ENCODE data around the gene FBXO38.
A peak's percentile ranks its signal among the peaks of the same experiment; 100 is the strongest.

FBXO38 gene

DNA sequence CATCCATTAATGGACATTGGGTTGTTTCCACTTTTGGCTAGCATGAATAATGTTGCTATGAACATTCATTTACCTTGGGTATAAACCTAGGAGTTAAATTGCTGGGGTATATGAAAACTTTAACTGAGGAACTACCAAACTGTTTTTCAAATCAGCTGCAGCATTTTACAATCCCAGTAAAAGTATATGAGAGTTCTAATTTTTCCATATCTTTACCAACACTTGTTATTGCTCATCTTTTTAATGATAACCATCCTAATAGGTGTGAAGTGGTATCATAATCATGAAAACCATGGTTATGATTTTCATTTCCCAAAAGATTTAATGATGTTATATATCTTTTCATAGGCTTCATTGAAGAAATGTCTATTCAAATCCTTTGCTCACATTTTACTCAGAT lies 15.5 kb upstream of the FBXO38 start:
- Histone ChIP-seq H3K4me3 (ENCODE audit: low read length) (no peak overlapping the region), H3K27me3 (ENCODE audit: insufficient read depth, low read length) (no peaks in the 10 kb centered on the region), H3K4me1 (ENCODE audit: insufficient read depth, low read length) (no peaks in the 10 kb centered on the region), H3K36me3 (ENCODE audit: insufficient read depth, low read length) (no peaks in the 10 kb centered on the region), H3K9ac (ENCODE audit: low read depth, low read length) (no peak overlapping the region), H3K9me3 (ENCODE audit: insufficient read depth, low read depth, low read length) (peaks cover 9% of the 10 kb centered on the region; the same call in 1 of the 2 replicates), H3K27ac (ENCODE audit: low read depth, low read length) (no peak overlapping the region)

DNA sequence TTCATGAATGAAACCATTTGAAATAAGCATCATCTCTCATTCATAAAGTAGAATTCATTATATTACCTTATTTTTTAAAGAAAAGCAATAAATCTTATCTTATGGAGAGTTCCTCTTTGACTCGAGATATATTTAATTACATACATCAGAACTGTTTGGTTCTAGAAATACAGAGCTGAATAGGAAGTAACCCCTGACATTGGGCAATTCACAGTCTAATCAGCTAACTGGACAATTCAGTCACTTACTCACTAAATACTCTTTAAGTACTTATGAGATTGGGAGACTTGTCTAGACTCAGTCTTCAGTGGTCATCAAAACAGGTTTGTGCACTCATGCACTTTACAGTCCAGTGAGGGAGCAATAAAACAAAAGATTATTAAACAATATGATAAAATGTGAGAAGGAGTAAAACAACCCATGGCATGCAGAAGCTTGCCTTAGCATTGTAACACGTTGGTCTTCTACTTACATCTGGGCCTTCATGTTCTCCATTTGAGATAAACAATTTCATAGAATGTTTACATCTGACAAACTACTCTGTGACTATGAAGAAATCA lies 11.5 kb upstream of the FBXO38 start:
- peaks cover 9% of the 10 kb centered on the region; the same call in 1 of the 2 replicates for H3K9me3 ChIP-seq (ENCODE audit: insufficient read depth, low read depth, low read length)
- no peaks in the 10 kb centered on the region for H3K36me3 ChIP-seq (ENCODE audit: insufficient read depth, low read length)
- H3K27ac ChIP-seq (ENCODE audit: low read depth, low read length), result no peak overlapping the region
- H3K9ac ChIP-seq (ENCODE audit: low read depth, low read length), result no peak overlapping the region
- WGBS, result 76% methylated on average over 1 of the region's 2 CpGs
- no peaks in the 10 kb centered on the region for H3K4me1 ChIP-seq (ENCODE audit: insufficient read depth, low read length)
- no peak overlapping the region for H3K4me3 ChIP-seq (ENCODE audit: low read length)
- no peaks in the 10 kb centered on the region for H3K27me3 ChIP-seq (ENCODE audit: insufficient read depth, low read length)

- no peak overlapping the region for H3K27ac ChIP-seq (ENCODE audit: low read depth, low read length)
- no peaks in the 10 kb centered on the region for H3K27me3 ChIP-seq (ENCODE audit: insufficient read depth, low read length)
- H3K9ac ChIP-seq (ENCODE audit: low read depth, low read length), result no peak overlapping the region
- H3K4me3 ChIP-seq (ENCODE audit: low read length), result no peak overlapping the region
- no peaks in the 10 kb centered on the region for H3K36me3 ChIP-seq (ENCODE audit: insufficient read depth, low read length)
- peaks cover 9% of the 10 kb centered on the region; the same call in 1 of the 2 replicates for H3K9me3 ChIP-seq (ENCODE audit: insufficient read depth, low read depth, low read length)
- H3K4me1 ChIP-seq (ENCODE audit: insufficient read depth, low read length), result no peaks in the 10 kb centered on the region
Observed at GRCh38 chr5:148372893-148373292, 10.9 kb upstream of the FBXO38 start.

DNA sequence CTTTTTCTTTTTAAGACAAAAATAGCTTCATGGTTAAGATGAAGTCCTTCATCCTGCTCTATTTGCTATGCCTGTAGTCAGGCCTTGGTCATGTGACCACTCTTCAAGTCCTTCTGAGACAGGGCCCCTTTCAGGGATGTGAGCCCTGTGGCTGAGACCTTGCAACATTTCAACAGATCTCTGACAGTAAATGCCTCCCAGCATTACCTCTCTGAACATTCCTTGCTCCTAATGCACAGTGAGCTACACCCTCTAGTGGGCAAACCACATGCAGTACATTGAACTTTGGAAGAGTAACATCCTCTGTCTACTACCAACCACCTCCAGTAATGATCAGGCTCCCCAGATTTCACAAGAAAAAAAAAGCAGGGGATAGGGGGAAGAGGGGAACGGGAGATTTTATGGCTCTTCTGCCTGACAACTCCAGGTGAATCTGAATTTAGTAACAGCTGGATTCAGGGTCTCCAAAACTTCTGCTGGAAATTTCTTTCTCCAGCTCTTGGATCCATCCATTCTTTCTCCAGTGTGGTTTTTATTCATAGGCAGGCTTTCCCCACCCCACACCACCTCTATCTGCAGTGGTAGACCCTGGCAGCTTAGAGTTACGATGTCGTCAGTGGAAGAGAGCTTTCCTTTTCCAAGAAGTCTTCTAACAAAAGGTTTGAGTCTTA lies 8.9 kb upstream of the FBXO38 start:
- no peaks in the 10 kb centered on the region for H3K36me3 ChIP-seq (ENCODE audit: insufficient read depth, low read length)
- H3K9me3 ChIP-seq (ENCODE audit: insufficient read depth, low read depth, low read length), result no peaks in the 10 kb centered on the region
- no peak overlapping the region for H3K9ac ChIP-seq (ENCODE audit: low read depth, low read length)
- H3K4me3 ChIP-seq (ENCODE audit: low read length), result no peak overlapping the region
- WGBS, result 36% methylated on average over 1 of the region's 3 CpGs
- no peaks in the 10 kb centered on the region for H3K4me1 ChIP-seq (ENCODE audit: insufficient read depth, low read length)
- no peaks in the 10 kb centered on the region for H3K27me3 ChIP-seq (ENCODE audit: insufficient read depth, low read length)
- no peak overlapping the region for H3K27ac ChIP-seq (ENCODE audit: low read depth, low read length)

DNA sequence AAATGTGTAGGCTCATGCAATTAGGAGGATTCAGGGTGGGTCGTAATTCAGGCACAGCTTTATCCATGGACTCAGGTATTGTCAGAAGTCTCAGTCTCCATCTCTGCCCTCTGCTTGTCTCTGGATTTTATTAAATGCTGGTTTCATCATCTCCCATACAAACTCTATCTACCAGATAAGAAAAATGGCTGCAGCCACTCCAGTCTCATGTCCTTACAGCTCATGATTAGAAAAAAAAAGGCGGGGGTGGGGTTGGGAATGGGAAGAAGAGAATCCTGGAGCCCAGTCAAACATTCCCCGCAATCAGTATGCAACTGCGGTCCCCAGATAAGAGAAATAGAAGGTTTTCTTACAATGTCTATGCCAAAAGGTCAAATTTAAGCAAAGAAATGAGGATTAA lies 7.6 kb upstream of the FBXO38 start:
- Histone ChIP-seq H3K27ac (ENCODE audit: low read depth, low read length) (no peak overlapping the region), H3K4me1 (ENCODE audit: insufficient read depth, low read length) (no peaks in the 10 kb centered on the region), H3K36me3 (ENCODE audit: insufficient read depth, low read length) (no peaks in the 10 kb centered on the region), H3K4me3 (ENCODE audit: low read length) (no peak overlapping the region), H3K9ac (ENCODE audit: low read depth, low read length) (no peak overlapping the region), H3K27me3 (ENCODE audit: insufficient read depth, low read length) (no peaks in the 10 kb centered on the region), H3K9me3 (ENCODE audit: insufficient read depth, low read depth, low read length) (no peaks in the 10 kb centered on the region)
- WGBS, result 98% methylated on average over 4 of the region's 4 CpGs

- H3K9me3 ChIP-seq (ENCODE audit: insufficient read depth, low read depth, low read length), result no peaks in the 10 kb centered on the region
- H3K4me3 ChIP-seq (ENCODE audit: low read length), result no peak overlapping the region
- H3K27ac ChIP-seq (ENCODE audit: low read depth, low read length), result no peak overlapping the region
- H3K9ac ChIP-seq (ENCODE audit: low read depth, low read length), result no peak overlapping the region
- WGBS, result 89% methylated on average over 3 of the region's 3 CpGs
- peaks cover 11% of the 10 kb centered on the region; the same call in 1 of the 2 replicates for H3K4me1 ChIP-seq (ENCODE audit: insufficient read depth, low read length)
- H3K36me3 ChIP-seq (ENCODE audit: insufficient read depth, low read length), result no peaks in the 10 kb centered on the region
- H3K27me3 ChIP-seq (ENCODE audit: insufficient read depth, low read length), result no peaks in the 10 kb centered on the region
Observed at GRCh38 chr5:148378670-148379069, 5.1 kb upstream of the FBXO38 start.

DNA sequence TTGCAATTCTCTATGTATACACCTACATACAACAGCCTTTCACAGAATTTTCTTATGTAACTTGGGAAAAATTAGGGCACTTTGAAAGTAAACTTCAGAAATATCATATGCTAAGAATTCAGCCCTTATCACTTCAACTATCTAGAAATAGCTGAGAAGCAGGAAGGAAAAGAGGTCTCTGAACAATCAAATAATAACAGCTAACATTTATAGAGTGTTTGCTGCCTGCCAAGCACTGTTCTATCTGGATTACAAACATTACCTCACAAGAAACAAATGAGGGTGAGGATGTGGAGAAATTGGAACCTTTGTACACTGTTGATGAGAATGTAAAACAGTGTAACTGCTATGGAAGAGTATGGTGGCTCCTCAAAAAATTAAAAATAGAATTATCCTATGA lies 4.4 kb upstream of the FBXO38 start:
- H3K9me3 ChIP-seq (ENCODE audit: insufficient read depth, low read depth, low read length), result no peaks in the 10 kb centered on the region
- H3K36me3 ChIP-seq (ENCODE audit: insufficient read depth, low read length), result no peaks in the 10 kb centered on the region
- peaks cover 11% of the 10 kb centered on the region; the same call in 1 of the 2 replicates for H3K4me1 ChIP-seq (ENCODE audit: insufficient read depth, low read length)
- H3K4me3 ChIP-seq (ENCODE audit: low read length), result no peak overlapping the region
- no peak overlapping the region for H3K27ac ChIP-seq (ENCODE audit: low read depth, low read length)
- no peaks in the 10 kb centered on the region for H3K27me3 ChIP-seq (ENCODE audit: insufficient read depth, low read length)
- H3K9ac ChIP-seq (ENCODE audit: low read depth, low read length), result no peak overlapping the region

DNA sequence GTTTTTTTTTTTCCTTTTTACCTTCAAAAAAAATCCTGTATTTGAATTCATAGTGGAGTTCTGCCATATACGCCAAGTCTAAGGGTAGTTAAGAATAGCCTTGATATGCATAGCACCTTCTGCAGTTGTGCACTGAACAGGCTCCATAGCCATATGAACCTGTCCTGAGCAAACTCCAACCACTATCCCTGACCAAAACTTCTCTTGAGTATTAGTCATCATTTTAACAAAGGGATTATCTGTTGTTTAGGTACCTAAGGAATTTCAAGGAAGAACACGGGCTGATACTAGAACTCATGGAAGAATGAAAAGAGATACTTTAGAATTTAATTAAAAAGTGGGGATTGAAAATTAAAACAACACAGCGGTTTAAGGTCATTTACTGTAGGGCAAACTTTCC lies 1.9 kb upstream of the FBXO38 start:
- Histone ChIP-seq H3K9ac (ENCODE audit: low read depth, low read length) (no peak overlapping the region), H3K27ac (ENCODE audit: low read depth, low read length) (no peak overlapping the region), H3K9me3 (ENCODE audit: insufficient read depth, low read depth, low read length) (no peaks in the 10 kb centered on the region), H3K27me3 (ENCODE audit: insufficient read depth, low read length) (no peaks in the 10 kb centered on the region), H3K36me3 (ENCODE audit: insufficient read depth, low read length) (no peaks in the 10 kb centered on the region), H3K4me1 (ENCODE audit: insufficient read depth, low read length) (peaks cover 11% of the 10 kb centered on the region; the same call in 1 of the 2 replicates), H3K4me3 (ENCODE audit: low read length) (no peak overlapping the region)
- 85% methylated on average over 3 of the region's 3 CpGs for WGBS

GRCh38 chr5:148382961-148383360 lies 797 bp upstream of the FBXO38 start:
- no peaks in the 10 kb centered on the region for H3K27me3 ChIP-seq (ENCODE audit: insufficient read depth, low read length)

GRCh38 chr5:148384380-148384737 lies 601 bp downstream of the FBXO38 start:
- Histone ChIP-seq H3K9ac (ENCODE audit: low read depth, low read length) (peak overlapping the region; percentile 87), H3K27me3 (ENCODE audit: insufficient read depth, low read length) (no peaks in the 10 kb centered on the region), H3K27ac (ENCODE audit: low read depth, low read length) (peak overlapping the region; percentile 77), H3K4me3 (ENCODE audit: low read length) (peak overlapping the region; percentile 79), H3K9me3 (ENCODE audit: insufficient read depth, low read depth, low read length) (no peaks in the 10 kb centered on the region), H3K36me3 (ENCODE audit: insufficient read depth, low read length) (peaks cover 3% of the 10 kb centered on the region; the same call in 1 of the 2 replicates), H3K4me1 (ENCODE audit: insufficient read depth, low read length) (peaks cover 16% of the 10 kb centered on the region; the same call in 1 of the 2 replicates)
- WGBS, result 8% methylated on average over 6 of the region's 6 CpGs

More at GRCh38 chr5:148382961-148383360, 797 bp upstream of the FBXO38 start:
- WGBS, result 72% methylated on average over 3 of the region's 4 CpGs
- H3K4me1 ChIP-seq (ENCODE audit: insufficient read depth, low read length), result peaks cover 11% of the 10 kb centered on the region; the same call in 1 of the 2 replicates
- H3K9me3 ChIP-seq (ENCODE audit: insufficient read depth, low read depth, low read length), result no peaks in the 10 kb centered on the region
- no peak overlapping the region for H3K27ac ChIP-seq (ENCODE audit: low read depth, low read length)
- H3K36me3 ChIP-seq (ENCODE audit: insufficient read depth, low read length), result peaks cover 3% of the 10 kb centered on the region; the same call in 1 of the 2 replicates
- peak overlapping the region; percentile 79 for H3K4me3 ChIP-seq (ENCODE audit: low read length)
- H3K9ac ChIP-seq (ENCODE audit: low read depth, low read length), result peak overlapping the region; percentile 68

- peaks cover 3% of the 10 kb centered on the region; the same call in 1 of the 2 replicates for H3K36me3 ChIP-seq (ENCODE audit: insufficient read depth, low read length)
- H3K4me3 ChIP-seq (ENCODE audit: low read length), result peak overlapping the region; percentile 79; the same call in 1 of the 2 replicates
- H3K27ac ChIP-seq (ENCODE audit: low read depth, low read length), result no peak overlapping the region
- H3K9me3 ChIP-seq (ENCODE audit: insufficient read depth, low read depth, low read length), result no peaks in the 10 kb centered on the region
- WGBS, result no CpG with 5 or more reads among the region's 1 CpG
- no peaks in the 10 kb centered on the region for H3K27me3 ChIP-seq (ENCODE audit: insufficient read depth, low read length)
- no peak overlapping the region for H3K9ac ChIP-seq (ENCODE audit: low read depth, low read length)
- H3K4me1 ChIP-seq (ENCODE audit: insufficient read depth, low read length), result peaks cover 16% of the 10 kb centered on the region; the same call in 1 of the 2 replicates
Observed at GRCh38 chr5:148385094-148385493, 1.3 kb downstream of the FBXO38 start.
